K562 (cell line): ENCODE data around the gene ACSBG1. TPM values are rescaled to one million over a fixed set of nuclear protein-coding genes. Genes with fewer than 3 reads are reported as not detected.

Source experiments
- ATAC-seq: fragments of 200-7000 bp; cut with Tn5 transposase; 3 replicates; pipeline ENCODE4 v1.9.1; 2020; ENCODE audit warnings: moderate library complexity
- BruUV-seq: library from RNA; stranded (reverse); fragments of 400-500 nt; replicated peaks from 2 replicates; lab custom pipeline; 2021; lab: Mats Ljungman, UMichigan
- CTCF ChIA-PET: fragments of 300-600 bp; formaldehyde crosslinking; extraction: SDS; loops from one replicate; lab custom pipeline; 2021; ENCODE audit warnings: low intra/inter-chr PET ratio; lab: Yijun Ruan, JAX
- POLR2A ChIA-PET: fragments of 300-600, 350-650 bp; sonication (Branson Sonifier 250); formaldehyde crosslinking; extraction: SDS; loops from one replicate; lab custom pipeline; 2021; ENCODE audit warnings: antibody characterized with exemption, inconsistent platforms; lab: Yijun Ruan, JAX
- DNase-seq, 4 experiments: peaks; one replicate each; pipeline versions ENCODE4 v3.0.0 to v3.0.0-alpha.2; 2011 to 2018; ENCODE audit warnings: low spot score in 3 of 4, mixed read lengths in 3 of 4; ENCODE audit errors: extremely low read depth in 1 of 4
- FAIRE-seq: peaks from 2 replicates; lab custom pipeline; 2011; peaks lifted over from hg19 to GRCh38; lab: Jason Lieb, UNC
- H2AFZ ChIP-seq: 2 replicates; pipeline ENCODE4 v1.6.0; 2011; ENCODE audit warnings: low read depth, low read length, control low read depth, inconsistent platforms
- H3K27ac ChIP-seq: fragments of 200-600 bp; 3 replicates; pipeline ENCODE4 v1.8.0; 2011; ENCODE audit warnings: low read depth, mild to moderate bottlenecking, control low read depth, inconsistent platforms, low read length, moderate library complexity, mixed read lengths; ENCODE audit errors: extremely low read depth
- H3K27me3 ChIP-seq, 2 experiments: fragments of 300-600 bp in 1 of 2; 2 replicates in 1 of 2; 3 replicates in 1 of 2; pipeline versions ENCODE4 v1.6.0 to v1.8.0; 2011; ENCODE audit warnings: inconsistent platforms in 2 of 2, low read length in 2 of 2, mild to moderate bottlenecking in 1 of 2, mixed read lengths in 1 of 2, moderate library complexity in 1 of 2; ENCODE audit not compliant: control insufficient read depth in 2 of 2, insufficient read depth in 2 of 2
- H3K36me3 ChIP-seq: fragments of 300-600 bp; 3 replicates; pipeline ENCODE4 v1.8.0; 2011; ENCODE audit warnings: mild to moderate bottlenecking, low read length, inconsistent platforms; ENCODE audit not compliant: control insufficient read depth, insufficient read depth
- H3K4me1 ChIP-seq, 2 experiments: fragments of 200-600 bp in 1 of 2; replicated peaks in 1 of 2; 2 replicates in 1 of 2; 3 replicates in 1 of 2; pipeline versions ENCODE4 v1.5.1 to v1.8.0; 2011; ENCODE audit warnings: inconsistent platforms in 2 of 2, low read length in 2 of 2, mild to moderate bottlenecking in 1 of 2, mixed read lengths in 1 of 2, moderate library complexity in 1 of 2; ENCODE audit not compliant: control insufficient read depth in 2 of 2, insufficient read depth in 2 of 2
- H3K4me2 ChIP-seq: 2 replicates; pipeline ENCODE4 v1.6.1; 2011; ENCODE audit warnings: low read length, control low read depth, inconsistent platforms, mixed read lengths; ENCODE audit not compliant: insufficient read depth
- H3K4me3 ChIP-seq: fragments of 200-600 bp; sonication (generic), shearing (Covaris generic); 2 replicates; pipeline ENCODE4 v1.5.1; 2016; ENCODE audit warnings: control low read depth, inconsistent platforms
- H3K79me2 ChIP-seq: fragments of 200-600 bp; 3 replicates; pipeline ENCODE4 v1.8.0; 2011; ENCODE audit warnings: low read length, inconsistent platforms; ENCODE audit not compliant: control insufficient read depth, insufficient read depth
- H3K9ac ChIP-seq, 2 experiments: 2 replicates each; pipeline versions ENCODE4 v1.6.0 to v1.6.1; 2011; ENCODE audit warnings: low read depth in 2 of 2, low read length in 2 of 2, control low read depth in 1 of 2, inconsistent platforms in 1 of 2, mild to moderate bottlenecking in 1 of 2, mixed read lengths in 1 of 2; ENCODE audit not compliant: insufficient read depth in 1 of 2
- H3K9me1 ChIP-seq: one replicate; pipeline ENCODE4 v1.6.0; 2011; ENCODE audit warnings: inconsistent platforms, mild to moderate bottlenecking, low read length, moderate library complexity; ENCODE audit not compliant: control insufficient read depth, insufficient read depth
- H3K9me3 ChIP-seq: replicated peaks from 2 replicates; pipeline ENCODE4 v1.5.1; 2011; ENCODE audit warnings: low read depth, low read length, inconsistent platforms; ENCODE audit not compliant: control insufficient read depth, insufficient read depth
- H4K20me1 ChIP-seq: replicated peaks from 2 replicates; pipeline ENCODE4 v1.6.1; 2011; ENCODE audit warnings: low read length, inconsistent platforms, mixed read lengths; ENCODE audit not compliant: control insufficient read depth, insufficient read depth
- HMGN3 ChIP-seq: IDR thresholded peaks from 2 replicates; pipeline ENCODE4 v1.6.1; 2011; ENCODE audit warnings: borderline replicate concordance, low read depth, mild to moderate bottlenecking, mixed read lengths, low read length; ENCODE audit not compliant: insufficient read length; ENCODE audit errors: extremely low read depth
- HMGXB4 ChIP-seq: sonication (generic); formaldehyde crosslinking; IDR thresholded peaks from 2 replicates; pipeline ENCODE4 v1.8.1; 2023; ENCODE audit warnings: mild to moderate bottlenecking, missing genetic modification reagents
- NR2F6 ChIP-seq: fragments of 450-650 bp; formaldehyde crosslinking; IDR thresholded peaks from 2 replicates; pipeline ENCODE4 v1.4.0; 2020; ENCODE audit warnings: mild to moderate bottlenecking
- RBFOX2 ChIP-seq: fragments of 200-400 bp; formaldehyde crosslinking; IDR thresholded peaks from 2 replicates; pipeline ENCODE4 v1.6.1; 2017; ENCODE audit warnings: low read depth, mild to moderate bottlenecking, low read length, moderate library complexity
- RERE ChIP-seq: sonication (generic); formaldehyde crosslinking; IDR thresholded peaks from 2 replicates; pipeline ENCODE4 v1.8.0; 2023; ENCODE audit warnings: missing genetic modification reagents, mild to moderate bottlenecking, borderline replicate concordance
- SNRNP70 ChIP-seq: fragments of 200-400 bp; formaldehyde crosslinking; optimal IDR thresholded peaks from 2 replicates; pipeline ENCODE3; 2017; ENCODE audit warnings: low read depth, low read length
- THRA ChIP-seq: fragments of 450-650 bp; IDR thresholded peaks from 2 replicates; pipeline ENCODE4 v1.6.1; 2017; ENCODE audit warnings: mild to moderate bottlenecking, moderate library complexity
- ZBTB26 ChIP-seq: fragments of 450-650 bp; formaldehyde crosslinking; IDR thresholded peaks from 2 replicates; pipeline ENCODE4 v1.4.0; 2022; ENCODE audit warnings: missing genetic modification characterization
- ZNF143 ChIP-seq: sonication (generic); formaldehyde crosslinking; IDR thresholded peaks from 2 replicates; pipeline ENCODE4 v1.9.0; 2022; ENCODE audit warnings: mild to moderate bottlenecking, missing genetic modification reagents
- ZNF277 ChIP-seq: fragments of 250-450 bp; sonication (Bioruptor Pico); IDR thresholded peaks from 2 replicates; pipeline ENCODE4 v1.8.0; 2022; ENCODE audit warnings: inconsistent platforms, mild to moderate bottlenecking, moderate library complexity, borderline replicate concordance
- ZNF316 ChIP-seq: fragments of 450-650 bp; IDR thresholded peaks from 2 replicates; pipeline ENCODE4 v1.6.1; 2016
- WGBS: fragments of 100-300 bp; shearing (Covaris generic); methylation state at CpG from one replicate; pipeline ENCODE4 v1.1.6; 2016; ENCODE audit warnings: low coverage, mixed read lengths; ENCODE audit not compliant: insufficient coverage; ENCODE audit errors: missing lambda C conversion rate; 5-methylcytosine and 5-hydroxymethylcytosine counted together
- in situ Hi-C: fragments of 300-500 bp; cut with MboI; formaldehyde crosslinking; loops from 4 replicates; pipeline ENCODE4 v1.15.0; 2018; ENCODE audit warnings: inconsistent platforms, mixed read lengths
- intact Hi-C: fragments of 100-400 bp; cut with micrococcal nuclease; formaldehyde crosslinking; loops from 2 replicates; pipeline ENCODE4 v1.14.2; 2022
- polyA plus RNA-seq, 8 experiments: library from polyadenylated mRNA; depleted of rRNA in 4 of 8; stranded (reverse) in 5 of 8; unstranded in 3 of 8; fragments of >200 nt; fragmentation: Nextera tagmentation in 2 of 8; fragmentation: Illumina TruSeq in 1 of 8; extraction: Ambion mirVana in 2 of 8; extraction: Trizol in 1 of 8; gene quantifications; 2 replicates each; pipeline versions ENCODE4 v1.2.1 to v1.2.3, GENCODE V29; 2011 to 2014; ENCODE audit warnings: inconsistent platforms in 1 of 8, missing spikeins in 1 of 8
- total RNA-seq, 7 experiments: library from RNA; depleted of rRNA in 6 of 7; stranded (reverse); fragments of >200 nt in 6 of 7; fragmentation: Illumina TruSeq in 2 of 7; extraction: Trizol in 2 of 7; gene quantifications; 2 replicates each; pipeline versions ENCODE4 v1.2.1 to v1.2.3, GENCODE V29; 2011 to 2021; ENCODE audit warnings: low replicate concordance in 1 of 7

ACSBG1 gene
- total and polyA plus RNA-seq, 9 of the 15 experiments (the other 6 are each of a cell fraction or from before 2014, with no cell fraction given), result 0.36 to 6.4 (median 2.5) TPM

- no peaks in the 10 kb centered on the region for H3K9me1 ChIP-seq
- H3K9ac ChIP-seq, result no peak overlapping the region
- ATAC-seq, result no peak
- no peaks in the 10 kb centered on the region for H4K20me1 ChIP-seq
- peaks cover 83% of the 10 kb centered on the region for H3K36me3 ChIP-seq
- DNase-seq, result no peak
- POLR2A ChIA-PET, result interaction anchor here (0.6 to 2.6 kb wide), 4 partner anchors 10 to 1886 kb away, joined by 3 to 7 read pairs (median 3); no protein-coding TSS in a partner anchor
- no peak overlapping the region for H3K27ac ChIP-seq
- peaks cover 3 to 7% of the 10 kb centered on the region in 2 experiments; a peak in 3 of 5 replicates for H3K4me1 ChIP-seq
- no peaks in the 10 kb centered on the region for H3K27me3 ChIP-seq
- no peak for FAIRE-seq
- H3K9me3 ChIP-seq, result no peaks in the 10 kb centered on the region
- BruUV-seq, result no TSS peak
- in situ Hi-C loops (no loop called here), intact Hi-C loops (no loop called here)
- H2AFZ ChIP-seq, result no peak overlapping the region
- no peaks in the 10 kb centered on the region for H3K79me2 ChIP-seq
- CTCF ChIA-PET, result no interaction called here
- no peak overlapping the region for H3K4me3 ChIP-seq
- WGBS, result 92% methylated on average over 1 of the region's 2 CpGs
- no peak overlapping the region for H3K4me2 ChIP-seq
- TF ChIP-seq ZNF143 (CRISPR knock-in tag), result no peak
- no peak for TF ChIP-seq NR2F6 (CRISPR knock-in tag)
- TF ChIP-seq ZBTB26, result no peak
- TF ChIP-seq RERE, result no peak
- no peak for TF ChIP-seq ZNF316
- TF ChIP-seq SNRNP70, result no peak
- no peak for TF ChIP-seq HMGN3
- no peak for TF ChIP-seq ZNF277 (CRISPR knock-in tag)
- TF ChIP-seq RBFOX2, result no peak
- no peak for TF ChIP-seq THRA
- TF ChIP-seq HMGXB4 (CRISPR knock-in tag), result no peak
Observed at GRCh38 chr15:78282324-78282723, 48.0 kb upstream of the ACSBG1 start.
